OCI-LY3 (cell line): ENCODE results near the gene MR1.

Source experiments
- H2AFZ ChIP-seq: fragments of 200-600, 300-600 bp; shearing (Covaris generic); 2 replicates; pipeline ENCODE4 v1.6.0; 2014; ENCODE audit warnings: antibody characterized with exemption, low read depth, low read length
- H3K27ac ChIP-seq: fragments of 200-600, 300-600 bp; sonication (generic); 2 replicates; pipeline ENCODE4 v1.5.1; 2014; ENCODE audit warnings: mild to moderate bottlenecking, low read length, moderate library complexity, mixed read lengths
- H3K27me3 ChIP-seq: fragments of 200-600, 300-600 bp; sonication (generic); 2 replicates; pipeline ENCODE4 v1.6.1; 2014; ENCODE audit warnings: low read depth, low read length, mixed read lengths
- H3K36me3 ChIP-seq: fragments of 200-600, 300-600 bp; sonication (generic); replicated peaks from 2 replicates; pipeline ENCODE3; 2014; ENCODE audit warnings: low read depth, low read length, mixed read lengths
- H3K4me1 ChIP-seq: fragments of 300-600, 200-600 bp; sonication (generic); 2 replicates; pipeline ENCODE4 v1.6.1; 2014; ENCODE audit warnings: low read length, mixed read lengths
- H3K4me2 ChIP-seq: fragments of 200-600, 300-600 bp; sonication (generic); 2 replicates; pipeline ENCODE4 v1.6.1; 2014; ENCODE audit warnings: low read length, mixed read lengths
- H3K4me3 ChIP-seq: fragments of 300-600, 200-600 bp; sonication (generic); 2 replicates; pipeline ENCODE4 v1.5.1; 2014; ENCODE audit warnings: antibody characterized with exemption, mild to moderate bottlenecking, low read length, moderate library complexity
- H3K79me2 ChIP-seq: fragments of 300-600, 200-600 bp; shearing (Covaris generic); 2 replicates; pipeline ENCODE4 v1.6.1; 2014; ENCODE audit warnings: mild to moderate bottlenecking, low read length, mixed read lengths
- H3K9ac ChIP-seq: fragments of 300-600, 200-600 bp; shearing (Covaris generic); 2 replicates; pipeline ENCODE4 v1.6.0; 2014; ENCODE audit warnings: mild to moderate bottlenecking, low read length, moderate library complexity
- H3K9me3 ChIP-seq: fragments of 200-600, 300-600 bp; shearing (Covaris generic); 2 replicates; pipeline ENCODE4 v1.6.1; 2014; ENCODE audit warnings: low read length, mixed read lengths; ENCODE audit not compliant: insufficient read depth
- H4K20me1 ChIP-seq: fragments of 200-600, 300-600 bp; sonication (generic); 2 replicates; pipeline ENCODE4 v1.6.1; 2016; ENCODE audit warnings: low read length, mixed read lengths; ENCODE audit not compliant: insufficient read depth
- CTCF ChIP-seq: fragments of 200-600, 300-600 bp; sonication (generic); IDR thresholded peaks from 2 replicates; pipeline ENCODE4 v1.5.1; 2014; ENCODE audit warnings: antibody characterized with exemption, low read length, low read depth
- EZH2phosphoT487 ChIP-seq: fragments of 200-600 bp; shearing (Covaris generic); IDR thresholded peaks from 2 replicates; pipeline ENCODE4 v1.6.1; 2018; ENCODE audit warnings: antibody characterized with exemption, mixed run types, low read depth

The MR1 gene

DNA sequence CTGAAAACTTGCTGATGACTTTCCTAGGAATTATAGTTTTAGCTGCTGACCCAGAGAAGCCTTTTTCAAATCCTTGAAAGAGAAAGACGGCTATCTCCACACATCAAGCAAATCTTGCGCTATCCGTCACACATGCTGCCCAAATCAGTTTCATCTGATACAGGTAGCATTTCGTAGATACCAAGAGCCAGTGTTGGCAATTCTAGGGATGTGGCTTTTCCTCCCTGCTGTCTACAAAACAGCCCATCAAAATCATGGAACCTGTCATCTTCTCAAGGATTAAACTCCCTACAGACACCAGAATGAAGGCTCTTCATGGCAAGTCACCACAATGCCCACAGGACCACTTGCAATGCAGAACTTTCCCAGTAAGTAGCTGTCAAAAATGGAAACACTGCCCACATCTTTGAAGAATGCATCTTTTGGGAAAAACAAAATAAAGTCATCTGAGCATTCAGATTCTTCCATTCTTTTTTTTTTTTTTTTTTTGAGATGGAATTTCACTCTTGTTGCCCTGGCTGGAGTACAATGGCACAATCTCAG lies 21.5 kb upstream of the MR1 start:
- peaks cover 31% of the 10 kb centered on the region for H3K36me3 ChIP-seq
- no peaks in the 10 kb centered on the region for H3K27me3 ChIP-seq

DNA sequence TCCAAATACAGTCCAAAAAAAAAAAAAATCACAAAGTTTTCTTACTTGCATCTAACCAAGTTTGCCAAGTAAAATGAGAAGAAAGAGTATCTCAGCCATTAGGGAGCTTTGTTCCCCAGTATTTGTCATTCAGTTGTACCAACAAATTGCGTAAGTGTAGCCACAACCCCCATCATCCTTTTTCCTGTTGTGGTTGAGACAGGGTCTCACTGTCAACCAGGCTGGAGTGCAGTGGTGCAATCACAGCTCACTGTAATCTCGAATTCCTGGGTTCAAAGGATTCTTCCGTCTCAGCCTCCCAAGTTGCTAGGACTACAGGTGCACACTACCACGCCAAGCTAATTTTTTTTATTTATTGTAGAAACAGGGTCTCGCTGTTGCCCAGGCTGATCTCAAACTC lies 20.6 kb upstream of the MR1 start:
- TF ChIP-seq EZH2phosphoT487, result no peak
- TF ChIP-seq CTCF, result no peak
- Histone ChIP-seq H3K27ac (no peak overlapping the region), H3K79me2 (peaks cover 98% of the 10 kb centered on the region), H3K9me3 (peaks cover 4% of the 10 kb centered on the region; the same call in 1 of the 2 replicates), H3K4me1 (peaks cover 46% of the 10 kb centered on the region), H3K27me3 (no peaks in the 10 kb centered on the region), H3K4me2 (no peak overlapping the region), H4K20me1 (peaks cover 88% of the 10 kb centered on the region), H3K36me3 (peaks cover 39% of the 10 kb centered on the region), H2AFZ (no peak overlapping the region), H3K4me3 (no peak overlapping the region), H3K9ac (no peak overlapping the region)

More for the DNA sequence above, 21.5 kb upstream of the MR1 start:
- Histone ChIP-seq H3K4me3 (no peak overlapping the region), H3K27ac (no peak overlapping the region), H2AFZ (no peak overlapping the region), H3K9me3 (peaks cover 4% of the 10 kb centered on the region; the same call in 1 of the 2 replicates), H3K79me2 (peaks cover 97% of the 10 kb centered on the region), H3K4me2 (no peak overlapping the region), H3K4me1 (peaks cover 46% of the 10 kb centered on the region), H3K9ac (no peak overlapping the region), H4K20me1 (peaks cover 86% of the 10 kb centered on the region)
- no peak for TF ChIP-seq CTCF
- TF ChIP-seq EZH2phosphoT487, result no peak

GRCh38 chr1:181014477-181015250 lies 19.1 kb upstream of the MR1 start:
- Histone ChIP-seq H3K79me2 (peaks cover 97% of the 10 kb centered on the region), H4K20me1 (peaks cover 89% of the 10 kb centered on the region), H3K9me3 (peaks cover 4% of the 10 kb centered on the region; the same call in 1 of the 2 replicates), H3K4me3 (peak overlapping the region; percentile 40), H3K4me2 (peak overlapping the region; percentile 66), H3K27me3 (no peaks in the 10 kb centered on the region), H3K9ac (no peak overlapping the region), H3K4me1 (peaks cover 54% of the 10 kb centered on the region), H3K36me3 (peaks cover 36% of the 10 kb centered on the region), H3K27ac (peak overlapping the region; percentile 81), H2AFZ (no peak overlapping the region)
- TF ChIP-seq CTCF (no peak), EZH2phosphoT487 (no peak)

DNA sequence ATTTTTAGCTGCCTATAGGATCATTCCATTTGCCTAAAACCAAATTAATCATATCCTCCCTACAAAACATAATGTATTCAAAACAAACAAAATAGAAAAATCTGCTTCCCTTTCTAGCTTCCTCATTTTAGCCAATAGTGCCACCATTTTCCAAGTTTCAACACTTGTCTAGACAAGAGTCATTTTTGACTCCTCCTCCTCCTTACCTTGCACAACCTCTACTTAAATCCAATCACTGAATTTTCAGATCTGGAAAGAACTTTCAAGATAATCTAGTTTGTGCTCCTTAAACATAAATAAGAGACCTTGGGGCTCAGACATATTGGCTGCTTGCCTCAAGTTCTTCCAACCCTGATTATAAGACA lies 18.6 kb upstream of the MR1 start:
- no peak overlapping the region for H3K9ac ChIP-seq

More for the DNA sequence above, 18.6 kb upstream of the MR1 start:
- Histone ChIP-seq H3K4me1 (peaks cover 56% of the 10 kb centered on the region), H3K36me3 (peaks cover 37% of the 10 kb centered on the region), H3K27ac (peak overlapping the region; percentile 81), H3K4me3 (peak overlapping the region; percentile 40), H3K9me3 (peaks cover 4% of the 10 kb centered on the region; the same call in 1 of the 2 replicates), H4K20me1 (peaks cover 89% of the 10 kb centered on the region), H3K4me2 (peak overlapping the region; percentile 66), H2AFZ (no peak overlapping the region), H3K79me2 (peaks cover 98% of the 10 kb centered on the region), H3K27me3 (no peaks in the 10 kb centered on the region)
- TF ChIP-seq EZH2phosphoT487 (no peak), CTCF (no peak)
